Measurements from ENCODE around the gene LPIN2. TPM values are rescaled to one million over a fixed set of nuclear protein-coding genes. Genes with fewer than 3 reads are reported as not detected.

LPIN2 gene
- total and polyA plus RNA-seq, 2 of the 4 experiments (the other 2 are of a cell fraction): 16.2 to 21.9 TPM

GRCh38 chr18:2997429-2997828, 15.5 kb downstream of the LPIN2 start:
- H2BK15ac ChIP-seq (ENCODE audit: low read depth, low read length): no peak overlapping the region
- H3K4me1 ChIP-seq (ENCODE audit: control insufficient read depth, insufficient read depth, low read length): peaks cover 6% of the 10 kb centered on the region
- peaks cover 24 to 61% of the 10 kb centered on the region in 2 experiments for H3K79me1 ChIP-seq (ENCODE audit: low read depth in 1 of 2, low read length in 2 of 2)
- peaks cover 26% of the 10 kb centered on the region for H4K20me1 ChIP-seq (ENCODE audit: insufficient read depth, low read length)
- peaks cover 10% of the 10 kb centered on the region for H3K9me1 ChIP-seq (ENCODE audit: insufficient read depth, low read length)
- no peak overlapping the region for H3K4me3 ChIP-seq (ENCODE audit: insufficient read depth, low read depth, low read length)
- H2AFZ ChIP-seq (replicated peaks; ENCODE audit: low read length, poor library complexity): no peak overlapping the region
- no peak overlapping the region for H4K8ac ChIP-seq (ENCODE audit: low read depth in 2 of 2, low read length in 2 of 2)
- POLR2A ChIA-PET (ENCODE audit: unreplicated experiment): no interaction called here
- no peak overlapping the region for H2AK5ac ChIP-seq (ENCODE audit: low read depth, low read length)
- dilution Hi-C loops (cut with HindIII; ENCODE audit: low sequenced_read_pairs, unreplicated experiment): no loop called here
- no peak for DNase-seq
- H3K36me3 ChIP-seq (ENCODE audit: control insufficient read depth, insufficient read depth, low read length): peaks cover 4% of the 10 kb centered on the region
- H2AK9ac ChIP-seq (replicated peaks; ENCODE audit: low read depth, low read length, poor library complexity): no peak overlapping the region
- H3K18ac ChIP-seq (ENCODE audit: low read depth, low read length): no peak overlapping the region
- no peak overlapping the region for H4K5ac ChIP-seq (ENCODE audit: low read depth, low read length)
- TF ChIP-seq USF2 (IDR thresholded peaks at IDR 0.05; ENCODE audit: low read depth, low read length): no peak
- no peak for TF ChIP-seq MAZ (IDR thresholded peaks at IDR 0.05; ENCODE audit: borderline replicate concordance, low read depth, low read length)
- no peak overlapping the region for H3K14ac ChIP-seq (replicated peaks; ENCODE audit: low read depth, low read length)
- H4K91ac ChIP-seq (ENCODE audit: insufficient read depth, low read depth, low read length): no peak overlapping the region
- intact Hi-C loops (cut with micrococcal nuclease): no loop called here
- no peak overlapping the region for H2BK120ac ChIP-seq (ENCODE audit: low read depth, low read length)
- H3K23ac ChIP-seq (ENCODE audit: low read depth, low read length): no peak overlapping the region
- no peaks in the 10 kb centered on the region for H3K27me3 ChIP-seq (ENCODE audit: control insufficient read depth, insufficient read depth, low read length)
- H3K4ac ChIP-seq (ENCODE audit: low read depth, low read length): no peak overlapping the region
- no peak overlapping the region for H3K56ac ChIP-seq (ENCODE audit: extremely low read depth, insufficient read depth, low read length)
- no TSS peak for BruUV-seq (replicated peaks)
- no peak overlapping the region for H3K27ac ChIP-seq (ENCODE audit: insufficient read depth, low read length)
- ATAC-seq (ENCODE audit: low read depth): no peak
- CTCF ChIA-PET: interaction anchor here (1.2 kb wide), 2 partner anchors 8 to 10 kb away, joined by 3 to 4 read pairs; no protein-coding TSS in a partner anchor
- H3K9me3 ChIP-seq (ENCODE audit: control insufficient read depth, insufficient read depth, low read length): peaks cover 2% of the 10 kb centered on the region; the same call in 1 of the 2 replicates
- no peak overlapping the region for H2BK5ac ChIP-seq (ENCODE audit: low read depth, low read length, poor library complexity, severe bottlenecking)
- H3K4me2 ChIP-seq (ENCODE audit: low read depth, low read length): no peak overlapping the region
- no peak overlapping the region for H2BK20ac ChIP-seq (ENCODE audit: low read depth, low read length)
- in situ Hi-C loops (cut with MboI; ENCODE audit: low sequenced_read_pairs): loop anchor here (25.0 kb wide), 1 partner anchor 615 kb away; no protein-coding TSS in a partner anchor
- H3K9ac ChIP-seq (ENCODE audit: low read depth, low read length): no peak overlapping the region

Measured in IMR-90 (cell line).